Measurements from ENCODE around the gene FRMD8. TPM values are rescaled to one million over a fixed set of nuclear protein-coding genes. Genes with fewer than 3 reads are reported as not detected.

Gene FRMD8
- total and polyA plus RNA-seq, 2 donors (not counting 1 experiment from before 2014, with no cell fraction given) = 14.9 to 15.3 TPM

DNA sequence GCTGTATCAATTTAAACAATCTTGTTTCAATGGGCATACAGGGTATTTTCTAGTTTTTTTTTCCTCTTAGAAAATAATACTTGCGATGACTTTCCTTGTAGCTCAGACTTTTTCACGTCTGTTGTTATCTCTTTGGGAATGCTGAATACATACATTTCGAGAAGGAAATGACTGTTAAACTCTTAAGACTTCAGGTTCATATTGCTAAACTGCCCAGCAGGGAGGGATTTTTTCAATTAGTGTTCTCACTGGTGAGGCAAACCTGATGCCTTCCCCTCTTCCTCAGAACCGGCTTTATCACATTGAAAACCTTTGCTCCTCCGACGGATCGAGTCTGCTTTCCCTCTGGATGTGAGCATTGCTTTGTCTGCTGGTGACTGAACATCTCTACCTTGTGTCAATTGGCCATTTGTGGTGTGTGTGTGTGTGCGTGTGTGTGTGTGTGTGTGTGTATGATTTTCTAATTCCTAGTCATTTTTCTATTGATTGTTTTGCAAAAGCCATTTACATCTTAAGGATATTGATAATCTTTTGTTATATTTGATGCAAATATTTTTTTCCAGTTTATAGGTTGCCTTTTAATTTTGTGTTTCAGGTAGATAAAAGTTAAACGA, 42.7 kb downstream of the FRMD8 start:
- no peaks in the 10 kb centered on the region for H3K9me3 ChIP-seq (ENCODE audit: control insufficient read depth, insufficient read depth, low read depth, low read length)
- DNase-seq (ENCODE audit: low read depth in 2 of 2) = peak; percentile 67 to 81
- peak overlapping the region; percentile 100 for H3K27ac ChIP-seq (ENCODE audit: insufficient read depth, low read length)
- H3K27me3 ChIP-seq (ENCODE audit: control insufficient read depth, insufficient read depth, low read length) = no peaks in the 10 kb centered on the region
- peak overlapping the region; percentile 76 for H3K4me2 ChIP-seq (ENCODE audit: extremely low read depth, insufficient read depth, low read length)
- H3K79me2 ChIP-seq (ENCODE audit: control insufficient read depth, insufficient read depth, low read length) = peaks cover 99% of the 10 kb centered on the region
- peak overlapping the region; percentile 46 to 90 (median 80) for H3K4me3 ChIP-seq (replicated peaks in 1 of 4; ENCODE audit: control extremely low read depth in 1 of 4, insufficient read depth in 1 of 4, low read depth in 3 of 4, low read length in 4 of 4)
- peaks cover 10% of the 10 kb centered on the region for H3K36me3 ChIP-seq (ENCODE audit: control insufficient read depth, insufficient read depth, low read length)
- peak overlapping the region; percentile 56 for H3K9ac ChIP-seq (ENCODE audit: insufficient read depth, low read length)
- TF ChIP-seq, protein P1, sequence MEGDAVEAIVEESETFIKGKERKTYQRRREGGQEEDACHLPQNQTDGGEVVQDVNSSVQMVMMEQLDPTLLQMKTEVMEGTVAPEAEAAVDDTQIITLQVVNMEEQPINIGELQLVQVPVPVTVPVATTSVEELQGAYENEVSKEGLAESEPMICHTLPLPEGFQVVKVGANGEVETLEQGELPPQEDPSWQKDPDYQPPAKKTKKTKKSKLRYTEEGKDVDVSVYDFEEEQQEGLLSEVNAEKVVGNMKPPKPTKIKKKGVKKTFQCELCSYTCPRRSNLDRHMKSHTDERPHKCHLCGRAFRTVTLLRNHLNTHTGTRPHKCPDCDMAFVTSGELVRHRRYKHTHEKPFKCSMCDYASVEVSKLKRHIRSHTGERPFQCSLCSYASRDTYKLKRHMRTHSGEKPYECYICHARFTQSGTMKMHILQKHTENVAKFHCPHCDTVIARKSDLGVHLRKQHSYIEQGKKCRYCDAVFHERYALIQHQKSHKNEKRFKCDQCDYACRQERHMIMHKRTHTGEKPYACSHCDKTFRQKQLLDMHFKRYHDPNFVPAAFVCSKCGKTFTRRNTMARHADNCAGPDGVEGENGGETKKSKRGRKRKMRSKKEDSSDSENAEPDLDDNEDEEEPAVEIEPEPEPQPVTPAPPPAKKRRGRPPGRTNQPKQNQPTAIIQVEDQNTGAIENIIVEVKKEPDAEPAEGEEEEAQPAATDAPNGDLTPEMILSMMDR (conservative IDR thresholded peaks at IDR 0.05 in 1 of 2, IDR thresholded peaks at IDR 0.05 in 1 of 2; ENCODE audit: low read depth in 1 of 2, low read length in 2 of 2) = no peak
- no peak for TF ChIP-seq EZH2 (IDR thresholded peaks at IDR 0.05; ENCODE audit: low read length, missing control alignments)
- H3K4me1 ChIP-seq (ENCODE audit: control insufficient read depth, extremely low read depth, insufficient read depth, low read length) = no peaks in the 10 kb centered on the region
- H4K20me1 ChIP-seq (ENCODE audit: control insufficient read depth, extremely low read depth, insufficient read depth, low read length) = peaks cover 33% of the 10 kb centered on the region
- no peak overlapping the region for H2AFZ ChIP-seq (ENCODE audit: low read length)

DNA sequence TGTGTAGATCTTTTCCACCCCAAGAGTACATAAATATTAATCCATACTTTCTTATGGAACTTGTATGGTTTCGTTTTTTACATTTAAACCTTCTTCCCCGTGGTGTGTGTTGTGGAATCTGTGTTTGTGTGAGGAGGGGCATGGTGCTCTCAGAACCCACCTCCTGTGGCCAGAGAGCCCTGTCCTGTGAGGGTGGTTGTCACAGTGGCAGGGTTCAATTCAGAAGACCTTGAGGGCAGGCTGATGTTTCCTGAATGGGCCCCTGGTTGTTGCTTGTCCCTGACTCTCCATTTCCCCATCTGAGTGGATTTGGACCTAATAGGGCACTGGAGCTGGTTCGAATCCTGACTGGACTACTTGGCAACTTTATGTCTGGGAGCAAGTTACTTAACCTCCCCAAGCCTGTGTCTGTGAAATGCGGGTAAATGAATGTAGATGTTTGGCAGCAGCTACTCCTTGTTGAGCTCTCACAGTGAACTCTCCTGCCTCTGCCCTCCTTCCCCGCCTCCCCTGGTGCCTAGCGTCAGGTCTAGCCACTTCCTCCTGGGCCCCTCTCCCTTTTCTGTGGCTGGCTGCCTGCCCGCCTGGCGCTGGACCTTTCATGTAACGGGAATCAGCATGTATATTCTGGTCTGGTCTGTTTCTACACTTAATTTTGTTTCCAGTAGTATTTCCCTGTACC, 43.4 kb downstream of the FRMD8 start:
- Histone ChIP-seq H3K4me2 (ENCODE audit: extremely low read depth, insufficient read depth, low read length) (peak overlapping the region; percentile 76), H3K4me3 (replicated peaks in 1 of 4; ENCODE audit: control extremely low read depth in 1 of 4, insufficient read depth in 1 of 4, low read depth in 3 of 4, low read length in 4 of 4) (peak overlapping the region; percentile 32 to 90 (median 80)), H3K4me1 (ENCODE audit: control insufficient read depth, extremely low read depth, insufficient read depth, low read length) (peaks cover 2% of the 10 kb centered on the region), H2AFZ (ENCODE audit: low read length) (no peak overlapping the region), H3K9ac (ENCODE audit: insufficient read depth, low read length) (peak overlapping the region; percentile 56), H3K79me2 (ENCODE audit: control insufficient read depth, insufficient read depth, low read length) (peaks cover 99% of the 10 kb centered on the region), H4K20me1 (ENCODE audit: control insufficient read depth, extremely low read depth, insufficient read depth, low read length) (peaks cover 30% of the 10 kb centered on the region), H3K9me3 (ENCODE audit: control insufficient read depth, insufficient read depth, low read depth, low read length) (no peaks in the 10 kb centered on the region), H3K27me3 (ENCODE audit: control insufficient read depth, insufficient read depth, low read length) (no peaks in the 10 kb centered on the region), H3K36me3 (ENCODE audit: control insufficient read depth, insufficient read depth, low read length) (peaks cover 16% of the 10 kb centered on the region), H3K27ac (ENCODE audit: insufficient read depth, low read length) (peak overlapping the region; percentile 100)
- TF ChIP-seq, protein P1 (conservative IDR thresholded peaks at IDR 0.05 in 1 of 2, IDR thresholded peaks at IDR 0.05 in 1 of 2; ENCODE audit: low read depth in 1 of 2, low read length in 2 of 2) = no peak
- no peak for TF ChIP-seq EZH2 (IDR thresholded peaks at IDR 0.05; ENCODE audit: low read length, missing control alignments)
- DNase-seq (ENCODE audit: low read depth in 2 of 2) = peak; percentile 79 to 90

DNA sequence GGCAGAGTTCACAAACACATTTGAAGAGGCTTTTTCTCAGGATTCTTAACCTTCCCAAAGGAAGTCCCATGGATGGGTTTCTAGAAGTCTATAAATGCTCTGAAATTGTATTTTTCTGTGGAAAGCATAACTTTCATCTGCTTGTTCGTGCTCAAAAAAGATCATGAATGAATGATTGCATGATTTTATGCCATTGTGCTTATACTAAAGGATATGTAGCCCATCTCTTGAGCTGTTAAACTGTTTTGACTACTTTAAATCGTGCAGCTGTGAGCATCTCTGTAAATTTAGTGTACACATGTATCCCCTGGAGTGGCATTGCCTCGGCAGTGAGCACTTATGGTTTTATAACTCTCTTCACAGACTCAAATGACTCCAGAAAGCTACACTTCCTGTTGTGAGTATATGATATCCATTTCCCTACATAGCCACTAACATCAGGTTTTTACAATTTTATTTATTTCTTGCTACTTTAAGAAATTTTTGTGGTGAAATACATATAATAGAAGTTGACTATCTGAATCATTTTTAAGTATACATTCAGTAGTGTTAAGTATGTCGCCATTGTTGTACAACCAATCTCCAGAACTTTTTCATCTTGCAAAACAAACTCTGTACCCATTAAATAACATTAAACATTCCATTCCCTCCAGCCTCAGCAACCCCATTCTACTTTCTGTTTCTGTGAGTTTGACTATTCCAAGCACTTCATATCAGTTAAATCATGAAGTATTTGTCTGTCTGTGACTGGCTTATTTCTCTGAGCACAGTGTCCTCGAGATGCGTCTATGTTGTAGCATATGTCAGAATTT, 44.2 kb downstream of the FRMD8 start:
- peak overlapping the region; percentile 56 for H3K9ac ChIP-seq (ENCODE audit: insufficient read depth, low read length)
- H3K4me3 ChIP-seq (replicated peaks in 1 of 4; ENCODE audit: control extremely low read depth in 1 of 4, insufficient read depth in 1 of 4, low read depth in 3 of 4, low read length in 4 of 4) = peak overlapping the region; percentile 32 to 90 (median 80)
- H2AFZ ChIP-seq (ENCODE audit: low read length) = no peak overlapping the region
- H3K27ac ChIP-seq (ENCODE audit: insufficient read depth, low read length) = peak overlapping the region; percentile 100
- no peaks in the 10 kb centered on the region for H3K27me3 ChIP-seq (ENCODE audit: control insufficient read depth, insufficient read depth, low read length)
- peaks cover 99% of the 10 kb centered on the region for H3K79me2 ChIP-seq (ENCODE audit: control insufficient read depth, insufficient read depth, low read length)
- peaks cover 17% of the 10 kb centered on the region for H3K36me3 ChIP-seq (ENCODE audit: control insufficient read depth, insufficient read depth, low read length)
- no peaks in the 10 kb centered on the region for H3K9me3 ChIP-seq (ENCODE audit: control insufficient read depth, insufficient read depth, low read depth, low read length)
- TF ChIP-seq EZH2 (IDR thresholded peaks at IDR 0.05; ENCODE audit: low read length, missing control alignments) = no peak
- TF ChIP-seq, protein P1 (conservative IDR thresholded peaks at IDR 0.05 in 1 of 2, IDR thresholded peaks at IDR 0.05 in 1 of 2; ENCODE audit: low read depth in 1 of 2, low read length in 2 of 2) = no peak
- peaks cover 28% of the 10 kb centered on the region for H4K20me1 ChIP-seq (ENCODE audit: control insufficient read depth, extremely low read depth, insufficient read depth, low read length)
- DNase-seq (ENCODE audit: low read depth in 2 of 2) = peak; percentile 51 to 79
- peaks cover 2% of the 10 kb centered on the region for H3K4me1 ChIP-seq (ENCODE audit: control insufficient read depth, extremely low read depth, insufficient read depth, low read length)
- H3K4me2 ChIP-seq (ENCODE audit: extremely low read depth, insufficient read depth, low read length) = peak overlapping the region; percentile 76

All from fibroblast of lung (primary cell).